Common myeloid progenitor, CD34-positive (primary cell): ENCODE measurements around the gene PRDM4.
A peak's percentile ranks its signal among the peaks of the same experiment; 100 is the strongest.
"Not testable (repeated sequence)": the region's sequence is repeated elsewhere in the genome, so short reads cannot be mapped to it uniquely, and the experiment has no call there.

Source experiments
- CTCF ChIA-PET: fragments of 350-600 bp; sonication (Branson Sonifier 250); formaldehyde crosslinking; loops from one replicate; lab custom pipeline; 2021; ENCODE audit warnings: antibody characterized with exemption; lab: Charles Lee
- POLR2A ChIA-PET: fragments of 350-600 bp; sonication (Branson Sonifier 250); formaldehyde crosslinking; loops from one replicate; lab custom pipeline; 2021; ENCODE audit warnings: antibody characterized with exemption; lab: Charles Lee
- DNase-seq, 3 donors: peaks; one replicate each; pipeline versions ENCODE4 v3.0.0 to v3.0.0-alpha.2; 2013
- H3K27ac ChIP-seq, 2 experiments: 1 replicate in 1 of 2; 2 replicates in 1 of 2; pipeline ENCODE4 v1.7.0; 2013; ENCODE audit warnings: inconsistent platforms in 2 of 2, low read length in 2 of 2, mild to moderate bottlenecking in 2 of 2, low read depth in 1 of 2, moderate library complexity in 1 of 2; ENCODE audit not compliant: severe bottlenecking in 2 of 2, insufficient read depth in 1 of 2, poor library complexity in 1 of 2
- H3K27me3 ChIP-seq, 5 experiments: replicated peaks in 2 of 5; 1 replicate in 3 of 5; 2 replicates in 2 of 5; pipeline versions ENCODE4 v1.6.1 to v1.7.0; 2013; ENCODE audit warnings: low read length in 4 of 5, mild to moderate bottlenecking in 2 of 5, moderate library complexity in 2 of 5, inconsistent platforms in 1 of 5; ENCODE audit not compliant: insufficient read depth in 5 of 5, control insufficient read depth in 4 of 5
- H3K36me3 ChIP-seq, 4 experiments: 1 replicate in 2 of 4; 2 replicates in 2 of 4; pipeline versions ENCODE4 v1.6.1 to v1.7.0; 2013; ENCODE audit warnings: low read length in 3 of 4, control low read depth in 1 of 4, mild to moderate bottlenecking in 1 of 4; ENCODE audit not compliant: control insufficient read depth in 4 of 4, insufficient read depth in 4 of 4
- H3K4me1 ChIP-seq, 4 experiments: 1 replicate in 3 of 4; 2 replicates in 1 of 4; pipeline versions ENCODE4 v1.6.1 to v1.7.1; 2013; ENCODE audit warnings: low read length in 3 of 4, mild to moderate bottlenecking in 3 of 4, control low read depth in 1 of 4, inconsistent platforms in 1 of 4, moderate library complexity in 1 of 4; ENCODE audit not compliant: control insufficient read depth in 4 of 4, insufficient read depth in 4 of 4; ENCODE audit errors: control extremely low read depth in 1 of 4
- H3K4me3 ChIP-seq, 7 experiments: 1 replicate in 4 of 7; 2 replicates in 3 of 7; pipeline versions ENCODE4 v1.5.1 to v1.7.0; 2013; ENCODE audit warnings: mild to moderate bottlenecking in 7 of 7, low read length in 6 of 7, moderate library complexity in 6 of 7, inconsistent platforms in 2 of 7, low read depth in 2 of 7, control low read depth in 1 of 7; ENCODE audit not compliant: insufficient read depth in 4 of 7, control insufficient read depth in 1 of 7; ENCODE audit errors: extremely low read depth in 1 of 7
- H3K9me3 ChIP-seq, 5 experiments: 1 replicate in 4 of 5; 2 replicates in 1 of 5; pipeline versions ENCODE4 v1.6.1 to v1.7.1; 2013; ENCODE audit warnings: low read length in 4 of 5, mild to moderate bottlenecking in 2 of 5, inconsistent platforms in 1 of 5, low read depth in 1 of 5, moderate library complexity in 1 of 5; ENCODE audit not compliant: control insufficient read depth in 4 of 5, insufficient read depth in 2 of 5; ENCODE audit errors: control extremely low read depth in 1 of 5
- WGBS: methylation state at CpG from one replicate; pipeline ENCODE4 v1.1.5; 2013; ENCODE audit not compliant: insufficient coverage; 5-methylcytosine and 5-hydroxymethylcytosine counted together

The PRDM4 gene

GRCh38 chr12:107704041-107704440 is 56.9 kb downstream of the PRDM4 start:
- Histone ChIP-seq H3K27me3 (no peaks in the 10 kb centered on the region), H3K27ac (no peak overlapping the region), H3K4me1 (no peaks in the 10 kb centered on the region), H3K9me3 (peaks cover 1 to 18% (median 5%) of the 10 kb centered on the region in 5 experiments), H3K36me3 (peaks cover 28 to 73% (median 56%) of the 10 kb centered on the region in 4 experiments), H3K4me3 (no peak overlapping the region)
- no peak for DNase-seq
- ChIA-PET POLR2A (no interaction called here), CTCF (no interaction called here)
- WGBS: 95% methylated on average over 5 of the region's 5 CpGs

GRCh38 chr12:107702106-107702505 is 58.8 kb downstream of the PRDM4 start:
- H3K27ac ChIP-seq: no peak overlapping the region
- no peak overlapping the region for H3K4me3 ChIP-seq
- DNase-seq: no peak
- ChIA-PET POLR2A (no interaction called here), CTCF (interaction anchor here (1.3 kb wide), 1 partner anchor 24 kb away, joined by 4 read pairs; no protein-coding TSS in a partner anchor)
- H3K36me3 ChIP-seq: peaks cover 26 to 77% (median 62%) of the 10 kb centered on the region in 4 experiments
- no peaks in the 10 kb centered on the region for H3K27me3 ChIP-seq
- H3K4me1 ChIP-seq: no peaks in the 10 kb centered on the region
- WGBS: 100% methylated on average over 3 of the region's 4 CpGs
- H3K9me3 ChIP-seq: peaks cover 1 to 18% (median 5%) of the 10 kb centered on the region in 5 experiments

DNA sequence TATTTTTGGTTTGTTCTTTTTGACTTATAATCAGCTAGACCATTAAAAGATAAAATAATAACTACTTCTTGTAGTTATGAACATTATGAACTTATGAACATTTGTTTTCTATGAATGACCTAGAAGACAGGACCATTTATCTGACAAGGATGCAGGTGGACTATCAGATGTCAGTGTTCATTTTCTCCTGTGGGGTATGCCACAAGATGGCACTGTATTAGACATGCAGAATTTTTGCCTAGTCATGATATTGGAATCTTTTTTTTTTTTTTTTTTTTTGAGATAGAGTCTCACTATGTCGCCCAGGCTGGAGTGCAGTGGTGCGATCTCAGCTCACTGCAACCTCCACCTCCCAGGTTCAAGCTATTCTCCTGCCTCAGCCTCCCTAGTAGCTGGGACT is 65.2 kb downstream of the PRDM4 start:
- peaks cover 15 to 89% (median 72%) of the 10 kb centered on the region in 4 experiments for H3K36me3 ChIP-seq
- peak; percentile 19 to 53 (median 51) for DNase-seq
- no CpG with 5 or more reads among the region's 2 CpGs for WGBS
- POLR2A ChIA-PET, H3K4me1 ChIP-seq, H3K27ac ChIP-seq, H3K27me3 ChIP-seq, H3K4me3 ChIP-seq: not testable (repeated sequence)
- CTCF ChIA-PET: interaction anchor here (0.7 to 2.1 kb wide), 8 partner anchors 10 to 192 kb away, joined by 3 to 11 read pairs (median 4); partner anchors contain the start of gene PWP1
- H3K9me3 ChIP-seq: peaks cover 0 to 10% (median 5%) of the 10 kb centered on the region in 5 experiments

- peak; percentile 97 to 98 (median 98) for DNase-seq
- Histone ChIP-seq H3K27me3 (peaks cover 0 to 1% (median 0%) of the 10 kb centered on the region in 5 experiments), H3K9me3 (no peaks in the 10 kb centered on the region), H3K36me3 (peaks cover 5 to 23% (median 19%) of the 10 kb centered on the region in 4 experiments), H3K4me3 (peak within 1 kb of the TSS; percentile 86 to 100 (median 92)), H3K27ac (peak within 1 kb of the TSS; percentile 86 to 92), H3K4me1 (peaks cover 12 to 19% (median 15%) of the 10 kb centered on the region in 4 experiments)
- ChIA-PET POLR2A (no interaction called here), CTCF (interaction anchor here (1.8 to 2.6 kb wide), 2 partner anchors 10 to 11 kb away, joined by 5 to 7 read pairs; no protein-coding TSS in a partner anchor)
- under 1% methylated on average over 41 of the region's 51 CpGs for WGBS
Observed at GRCh38 chr12:107685360-107686248, 75.3 kb downstream of the PRDM4 start, which contains the start of gene PWP1. TSS of gene PWP1 (plus strand) at chr12:107685799. CDS start at chr12:107685900, 101 bp downstream.

- POLR2A ChIA-PET: no interaction called here
- CTCF ChIA-PET: interaction anchor here (1.6 to 2.6 kb wide), 3 partner anchors 9 to 14 kb away, joined by 4 to 7 read pairs (median 5); no protein-coding TSS in a partner anchor
- H3K27me3 ChIP-seq: peaks cover 0 to 1% (median 0%) of the 10 kb centered on the region in 5 experiments
- WGBS: 12% methylated on average over 5 of the region's 9 CpGs
- H3K4me1 ChIP-seq: peaks cover 12 to 19% (median 15%) of the 10 kb centered on the region in 4 experiments
- no peaks in the 10 kb centered on the region for H3K9me3 ChIP-seq
- DNase-seq: no peak
- H3K4me3 ChIP-seq: peak overlapping the region in 6 of 7 experiments; percentile 86 to 100 (median 91)
- peak overlapping the region; percentile 86 to 92 for H3K27ac ChIP-seq
- H3K36me3 ChIP-seq: peaks cover 5 to 16% (median 13%) of the 10 kb centered on the region in 4 experiments
Observed at GRCh38 chr12:107684990-107685359, 76.0 kb downstream of the PRDM4 start.

DNA sequence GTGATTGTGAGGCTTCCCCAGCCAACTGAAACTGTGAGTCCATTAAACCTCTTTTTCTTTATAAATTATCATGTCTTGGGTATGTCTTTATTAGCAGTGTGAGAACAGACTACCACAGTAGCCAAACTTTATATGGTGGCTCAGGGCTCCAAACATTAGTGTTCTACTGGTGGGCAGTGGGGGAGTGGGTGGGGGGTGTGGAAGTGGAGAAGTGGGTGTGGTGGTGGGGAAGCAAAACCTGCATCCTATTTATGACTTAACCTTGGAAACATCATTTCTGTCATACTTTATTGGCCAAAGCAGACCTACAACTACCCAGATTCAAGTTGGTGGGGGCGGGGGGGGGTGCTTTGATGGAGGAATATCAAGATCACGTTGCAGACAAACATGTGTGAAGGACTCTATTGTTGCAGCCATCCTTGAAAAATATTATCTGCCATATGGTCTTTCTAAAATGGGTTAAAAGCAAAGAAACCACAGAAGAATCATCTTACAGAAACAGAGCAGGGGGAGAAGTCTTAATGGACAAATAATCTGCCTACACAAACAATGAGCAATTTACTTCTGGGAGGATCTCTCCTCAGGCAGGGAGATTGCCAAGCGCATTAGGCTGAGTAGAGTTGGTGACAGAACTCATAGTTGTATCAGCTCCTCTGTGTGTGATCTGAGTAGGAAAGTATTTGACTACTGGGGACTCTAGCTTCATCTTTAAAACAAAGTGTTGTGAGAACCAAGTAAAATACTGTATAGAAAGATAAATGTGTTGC is 76.7 kb downstream of the PRDM4 start:
- Histone ChIP-seq H3K4me3 (peak overlapping the region in 2 of 7 experiments; percentile 90 to 92), H3K27me3 (peaks cover 0 to 6% (median 0%) of the 10 kb centered on the region in 5 experiments), H3K9me3 (no peaks in the 10 kb centered on the region), H3K4me1 (peaks cover 12 to 19% (median 15%) of the 10 kb centered on the region in 4 experiments), H3K36me3 (peaks cover 2 to 10% (median 7%) of the 10 kb centered on the region in 4 experiments), H3K27ac (no peak overlapping the region)
- POLR2A ChIA-PET: no interaction called here
- no peak for DNase-seq
- no CpG with 5 or more reads among the region's 3 CpGs for WGBS
- CTCF ChIA-PET: interaction anchor here (1.6 to 2.6 kb wide), 3 partner anchors 8 to 13 kb away, joined by 4 to 7 read pairs (median 5); no protein-coding TSS in a partner anchor
